GM18507 (cell line): ENCODE data around the gene MMD.
"Not testable (repeated sequence)": the region's sequence is repeated elsewhere in the genome, so short reads cannot be mapped to it uniquely, and the experiment has no call there.

Source experiments
- DNase-seq: peaks from one replicate; pipeline ENCODE4 v3.0.0; 2011; ENCODE audit warnings: low read depth; ENCODE audit not compliant: insufficient read length; ENCODE audit errors: extremely low spot score
- FAIRE-seq: peaks from 2 replicates; lab custom pipeline; 2011; peaks lifted over from hg19 to GRCh38; lab: Jason Lieb, UNC

The MMD gene

DNA sequence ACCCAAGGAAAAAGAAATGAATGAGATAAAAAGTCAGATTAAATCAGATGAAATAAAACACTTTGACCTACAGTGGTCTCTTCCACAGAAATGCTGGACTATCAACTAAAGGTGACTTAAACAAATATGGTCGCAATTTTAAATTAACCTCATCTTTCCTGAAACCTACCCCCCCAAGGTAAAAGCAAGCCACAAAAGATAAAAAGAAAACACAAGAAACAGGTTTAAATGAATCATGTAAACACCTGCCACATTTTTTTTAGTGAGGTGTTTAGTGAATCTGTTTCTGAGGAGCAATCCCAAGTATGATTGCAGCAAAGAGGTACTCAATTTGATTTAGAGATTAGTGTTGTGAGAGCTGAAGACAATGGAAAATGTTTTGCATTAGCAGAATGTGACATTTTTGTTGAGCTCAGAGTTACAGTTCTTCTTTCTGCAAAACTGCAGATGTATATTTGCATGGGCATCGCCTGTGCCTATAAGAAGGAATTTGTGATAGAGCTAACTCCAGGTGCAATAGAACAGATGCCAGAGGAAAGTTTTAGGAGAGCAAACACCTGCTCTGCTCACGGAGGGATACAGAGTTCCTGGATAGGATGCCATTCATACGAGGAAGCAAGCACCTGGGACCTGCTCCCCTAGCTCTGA is 3.4 kb upstream of the MMD start:
- FAIRE-seq (peak; percentile 52), DNase-seq (no peak)

DNA sequence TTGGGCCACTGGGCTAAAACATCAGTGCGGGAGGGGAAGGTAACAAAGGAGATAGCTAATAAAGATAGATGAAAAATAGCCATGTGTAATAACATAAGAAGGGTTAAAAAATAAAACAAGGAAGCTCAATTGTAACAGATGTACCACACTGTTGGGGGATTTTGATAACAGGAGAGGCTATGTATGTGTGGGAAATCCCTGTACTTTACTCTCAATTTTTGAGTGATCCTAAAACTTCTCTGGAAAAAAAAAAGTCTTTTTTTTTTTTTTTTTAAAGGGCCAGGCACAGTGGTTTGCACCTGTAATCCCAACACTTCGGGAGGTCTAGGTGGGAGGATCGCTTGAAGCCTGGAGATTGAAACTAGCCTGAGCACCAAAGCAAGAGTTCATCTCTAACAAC is 1.9 kb upstream of the MMD start:
- DNase-seq (no peak), FAIRE-seq (no peak)

DNA sequence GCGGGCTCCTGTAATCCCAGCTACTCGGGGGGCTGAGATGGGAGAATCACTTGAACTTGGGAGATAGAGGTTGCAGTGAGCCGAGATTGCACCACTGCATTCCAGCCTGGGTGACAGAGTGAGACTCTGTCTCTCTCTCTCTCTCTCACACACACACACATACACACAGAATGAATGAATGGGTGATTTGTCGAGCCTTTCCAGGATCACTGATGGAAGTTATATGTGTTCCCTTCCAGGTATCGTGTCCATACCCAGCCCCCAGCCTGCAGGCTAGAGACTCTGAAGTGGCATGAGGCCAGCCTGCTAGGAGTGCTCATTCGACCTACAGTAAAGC is 1.2 kb upstream of the MMD start:
- not testable (repeated sequence) for DNase-seq

DNA sequence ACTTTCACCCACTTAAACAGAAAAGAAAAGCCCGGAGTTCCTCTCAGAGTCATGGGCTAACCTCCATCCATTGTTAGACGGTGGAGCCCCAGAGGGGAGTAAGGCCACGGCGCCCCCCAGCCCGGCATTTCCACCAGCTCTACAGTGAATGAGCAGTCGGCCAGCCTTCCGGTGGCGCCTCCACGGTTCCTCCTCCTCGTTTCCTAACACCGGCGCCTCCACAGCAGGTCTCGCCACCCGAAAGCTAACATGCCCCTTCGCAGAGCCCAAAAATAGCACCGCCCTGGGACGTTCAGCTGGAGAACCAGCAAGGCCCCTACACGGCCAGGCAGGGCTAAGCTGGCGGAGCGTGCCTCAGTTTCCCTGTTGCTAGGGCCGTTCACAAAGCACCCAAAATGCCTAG is 858 bp downstream of the MMD start:
- FAIRE-seq (peak; percentile 62), DNase-seq (no peak)

More for the DNA sequence above, 1.2 kb upstream of the MMD start:
- not testable (repeated sequence) for FAIRE-seq

DNA sequence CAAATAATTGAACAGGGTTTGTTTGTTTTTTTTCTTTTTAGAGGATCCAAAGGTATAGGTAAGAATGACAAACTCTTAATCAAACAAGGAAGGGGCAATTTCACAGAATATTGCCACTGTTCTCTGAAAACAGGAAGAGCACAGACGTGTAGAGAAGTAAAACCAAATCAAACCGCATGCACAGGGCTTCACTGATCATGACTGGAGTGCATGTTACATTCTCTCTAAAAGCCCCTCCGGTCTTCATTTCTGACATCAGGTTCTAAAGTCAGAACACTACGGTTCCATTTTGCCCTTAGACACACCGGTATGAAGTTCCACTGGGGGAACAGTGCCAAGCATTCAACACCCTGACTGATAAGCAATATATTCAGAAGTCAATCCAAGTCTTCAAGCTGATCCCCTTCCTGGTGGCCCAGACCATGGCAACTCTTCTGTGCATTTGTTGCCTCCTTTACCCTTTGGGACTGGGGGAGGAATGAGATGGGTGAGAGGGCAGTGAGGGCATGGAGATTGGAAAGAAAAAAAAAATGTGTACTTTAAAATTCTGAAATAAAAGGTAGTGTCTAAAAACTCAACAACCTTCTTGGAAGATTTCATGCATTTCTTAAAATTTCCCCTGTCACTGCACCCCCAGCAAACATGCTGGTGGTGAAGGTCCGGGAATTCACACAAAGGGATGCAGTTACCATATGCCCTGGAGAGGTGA is 1.4 kb downstream of the MMD start:
- DNase-seq, result no peak
- peak; percentile 89 for FAIRE-seq

DNA sequence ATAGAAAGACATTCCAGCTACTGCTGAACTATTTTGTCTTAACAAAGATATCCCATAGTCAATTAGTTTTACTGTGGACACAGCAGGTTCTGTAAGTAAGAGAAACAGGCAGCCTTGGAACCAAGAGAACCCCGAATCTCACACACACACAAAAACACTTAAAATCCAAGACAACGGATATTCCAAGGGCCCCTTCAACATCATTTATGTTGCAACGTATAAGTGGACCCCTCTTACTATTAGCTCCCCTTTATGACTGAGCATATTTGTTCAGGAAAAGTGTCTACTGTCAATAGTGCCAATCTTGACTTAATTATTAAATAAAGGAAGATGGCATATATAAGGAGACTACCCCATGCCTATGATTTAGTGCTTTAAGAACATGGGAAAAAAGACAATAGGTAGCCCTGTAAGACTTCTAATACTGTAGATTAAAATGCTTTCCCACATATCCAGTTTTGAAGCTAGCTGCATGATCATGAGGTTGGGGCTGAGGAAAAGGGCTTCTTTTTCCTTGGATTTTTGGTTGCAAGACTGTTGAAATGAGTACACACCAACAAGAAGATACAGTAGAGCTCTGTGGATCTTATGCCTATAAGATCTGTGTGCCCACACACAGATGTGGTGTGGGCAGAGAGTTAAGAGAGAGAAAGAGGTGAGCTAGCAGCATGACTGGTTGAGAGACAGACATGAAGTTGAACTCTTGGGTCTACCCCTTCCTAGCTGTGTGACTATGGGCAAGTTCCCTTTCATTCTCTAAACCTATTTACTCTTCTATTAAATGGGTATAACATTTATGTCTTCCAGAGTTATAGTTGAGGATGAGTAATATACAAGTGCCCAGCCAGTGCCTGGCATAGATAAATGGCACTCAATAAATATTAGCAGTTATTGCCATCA is 3.0 kb downstream of the MMD start:
- FAIRE-seq (peak; percentile 5), DNase-seq (no peak)

DNA sequence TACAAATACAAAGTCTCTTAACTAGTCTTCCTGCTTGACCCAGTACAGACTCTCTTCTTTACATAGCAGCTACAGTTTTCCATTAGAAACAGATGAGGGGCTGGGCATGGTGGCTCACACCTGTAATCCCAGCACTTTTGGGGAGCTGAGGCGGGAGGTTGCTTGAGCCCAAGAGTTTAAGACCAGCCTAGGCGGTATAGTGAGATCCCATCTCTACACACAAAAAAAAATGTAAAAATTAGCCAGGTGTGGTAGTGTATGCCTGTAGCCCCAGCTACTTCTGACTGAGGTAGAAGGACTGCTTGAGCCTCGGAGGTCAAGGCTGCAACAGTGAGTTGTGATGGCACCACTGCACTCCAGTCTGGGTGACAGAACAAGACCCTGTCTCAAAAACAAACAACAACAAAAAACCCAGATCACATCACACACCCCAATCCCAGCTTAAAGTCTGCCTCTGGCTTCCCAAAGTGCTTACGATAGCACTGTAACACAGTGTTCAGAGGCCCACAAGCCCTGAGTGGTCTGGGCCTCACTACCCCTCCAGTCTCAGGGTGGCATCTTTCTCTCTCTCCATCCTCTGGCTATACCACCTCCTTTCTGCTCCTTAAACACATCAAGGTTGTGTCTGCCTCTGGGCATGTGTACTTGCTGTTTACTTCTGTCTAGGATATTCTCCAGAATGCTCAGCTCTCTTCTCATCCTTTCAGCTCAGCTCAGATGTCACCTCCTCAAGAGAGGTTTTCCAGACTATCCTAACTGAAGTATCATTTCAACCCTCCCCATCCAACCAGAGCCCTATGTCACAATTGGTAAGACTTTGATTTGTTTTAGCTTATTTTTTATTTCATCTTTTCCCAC is 4.0 kb downstream of the MMD start:
- DNase-seq (no peak), FAIRE-seq (no peak)

DNA sequence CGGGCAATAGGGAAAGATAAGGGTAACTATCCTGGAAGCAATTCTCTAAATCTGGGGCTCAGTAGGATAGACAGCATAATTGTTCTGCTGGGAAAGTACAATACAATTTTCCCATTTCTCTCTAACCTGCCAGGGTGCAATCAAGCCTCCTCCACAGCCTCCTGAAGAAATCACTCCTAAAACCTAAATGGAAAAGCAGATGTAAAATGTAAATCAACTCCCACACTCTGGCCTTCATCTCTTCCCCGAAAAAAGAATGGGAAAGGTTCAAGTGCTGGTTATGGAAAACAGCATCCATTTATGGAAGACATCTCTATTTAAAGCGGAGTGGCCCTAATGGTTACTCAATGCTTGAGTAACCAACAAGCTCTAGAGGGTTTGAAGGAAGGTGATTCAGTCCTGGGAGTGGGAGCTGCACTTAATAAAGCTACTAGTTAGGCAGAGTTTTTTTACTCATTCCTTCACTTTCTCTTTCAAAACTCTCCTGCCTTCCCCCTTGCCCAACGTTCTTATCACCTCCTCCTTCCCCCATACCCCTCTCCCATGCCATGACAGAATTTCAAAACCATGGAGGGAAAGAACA is 5.1 kb downstream of the MMD start:
- DNase-seq (no peak), FAIRE-seq (peak; percentile 51)

DNA sequence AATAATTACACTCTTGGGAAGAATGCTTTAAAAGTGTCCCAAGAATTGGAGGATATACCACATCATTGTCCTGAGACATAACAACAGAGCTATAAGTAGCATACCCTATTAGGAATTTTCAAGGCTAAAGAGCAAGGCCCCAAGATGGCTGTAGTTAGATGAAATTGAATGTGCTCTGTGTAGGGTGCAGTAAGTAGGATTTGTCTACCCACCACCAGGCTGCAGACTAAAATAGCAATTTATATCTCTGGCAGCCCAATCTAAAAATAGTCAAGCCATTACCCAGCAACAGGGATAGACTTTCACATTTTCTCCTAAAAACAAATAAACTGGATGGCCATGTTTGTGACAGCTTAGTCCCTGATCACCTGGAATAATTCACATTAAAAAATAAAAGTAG is 5.6 kb downstream of the MMD start:
- FAIRE-seq, result no peak

DNA sequence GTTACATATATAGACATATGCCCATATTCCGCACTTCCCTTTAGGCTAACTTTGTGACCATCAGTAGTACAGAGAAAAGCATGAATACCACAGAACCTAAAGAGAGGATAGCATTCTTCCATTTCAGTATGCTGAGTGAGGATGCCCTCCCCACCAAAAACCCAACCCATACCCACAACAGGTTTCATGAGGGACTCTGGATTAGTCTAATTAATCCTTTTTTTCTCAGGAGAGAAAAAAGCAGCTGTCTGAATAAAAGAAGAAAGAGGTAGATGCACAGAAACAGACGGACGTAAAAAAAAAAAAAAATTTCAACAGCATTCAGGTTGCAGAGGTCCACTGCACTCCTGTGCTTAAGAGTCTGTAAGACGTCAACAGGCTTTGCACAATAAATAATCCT is 6.7 kb downstream of the MMD start:
- DNase-seq (no peak), FAIRE-seq (no peak)

More for the DNA sequence above, 5.6 kb downstream of the MMD start:
- DNase-seq, result no peak

DNA sequence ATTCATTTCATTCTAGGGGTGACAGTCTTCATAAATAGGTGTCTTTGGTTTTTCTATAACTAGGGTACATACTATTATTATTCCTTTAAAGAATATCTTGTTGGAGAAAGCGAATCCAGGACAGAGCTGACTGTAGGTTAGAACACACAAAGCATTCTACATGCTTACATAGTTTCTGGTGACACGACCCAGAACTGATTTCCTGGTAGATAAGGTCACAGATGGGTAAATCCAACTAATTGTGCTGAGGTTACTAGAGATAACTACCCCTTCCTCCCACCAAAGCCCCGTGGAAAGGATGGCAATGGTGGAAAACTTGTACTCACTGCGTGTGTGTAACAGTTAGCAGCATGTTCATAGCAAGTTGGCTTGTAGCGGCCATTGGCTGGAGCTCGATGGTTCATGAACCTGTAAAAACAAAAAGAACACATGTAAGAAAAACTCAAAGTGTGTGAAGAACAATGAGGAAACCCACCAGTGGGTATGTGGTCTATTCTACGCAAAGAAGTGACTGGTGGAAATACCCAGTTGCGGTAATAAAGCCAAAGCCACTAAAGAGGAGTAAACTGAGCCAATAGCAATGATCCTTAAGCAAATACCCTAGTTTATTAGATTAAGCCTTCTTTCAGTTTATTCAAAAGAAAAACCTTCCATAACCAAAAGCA is 7.7 kb downstream of the MMD start:
- FAIRE-seq, result no peak
- DNase-seq, result no peak

DNA sequence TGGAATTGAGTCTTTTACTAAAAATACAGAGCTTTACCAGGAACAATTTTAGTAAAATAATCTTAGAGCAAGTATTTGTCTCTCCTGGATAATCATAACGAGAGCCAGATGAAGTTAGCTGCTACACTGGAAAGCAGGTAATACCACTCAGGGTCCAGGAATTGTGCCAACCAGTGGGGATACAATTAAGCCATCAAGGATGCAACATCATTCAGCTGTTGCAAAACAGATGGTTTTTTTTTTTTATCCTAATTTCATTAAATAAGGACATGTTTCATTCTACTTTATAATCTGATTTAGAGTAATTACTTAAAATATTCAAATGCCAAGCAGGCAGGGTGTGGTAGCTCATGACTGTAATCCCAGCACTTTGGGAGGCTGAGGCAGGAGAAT is 10.2 kb downstream of the MMD start:
- FAIRE-seq (no peak), DNase-seq (no peak)

DNA sequence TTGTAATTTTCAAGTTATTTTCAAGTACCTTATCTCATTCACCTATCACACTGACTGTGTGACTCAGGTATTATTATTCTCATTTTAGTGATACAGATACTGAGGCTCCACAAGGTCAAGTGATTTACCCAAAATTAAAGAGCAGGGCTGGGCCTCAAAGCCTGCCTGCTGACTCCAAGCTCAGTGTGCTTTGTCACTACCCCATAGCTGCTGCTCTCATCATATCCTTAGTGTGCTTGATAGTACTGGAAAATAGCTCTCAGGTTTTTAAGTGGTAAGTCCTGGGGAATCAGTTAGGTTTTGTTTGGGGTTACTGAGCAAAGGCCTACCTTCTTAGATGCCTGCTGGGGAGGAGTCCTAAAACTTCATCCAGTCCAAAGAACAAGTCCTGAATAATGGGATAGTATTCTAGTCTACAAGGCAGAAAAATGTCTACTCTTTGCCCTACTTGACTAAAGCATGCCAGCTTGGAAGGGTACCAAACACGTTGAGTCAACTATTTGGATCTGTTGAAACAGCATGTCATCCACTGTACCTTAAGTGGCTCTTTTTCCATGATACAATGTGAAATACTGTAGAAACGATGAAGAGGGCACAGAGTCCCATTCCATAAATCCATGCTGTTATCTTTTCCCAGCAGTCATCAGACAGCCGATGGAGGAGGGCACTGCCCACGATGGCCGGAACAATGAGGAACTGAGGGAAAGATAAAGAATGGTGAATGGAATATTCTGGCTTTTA is 10.7 kb downstream of the MMD start:
- no peak for FAIRE-seq
- no peak for DNase-seq

DNA sequence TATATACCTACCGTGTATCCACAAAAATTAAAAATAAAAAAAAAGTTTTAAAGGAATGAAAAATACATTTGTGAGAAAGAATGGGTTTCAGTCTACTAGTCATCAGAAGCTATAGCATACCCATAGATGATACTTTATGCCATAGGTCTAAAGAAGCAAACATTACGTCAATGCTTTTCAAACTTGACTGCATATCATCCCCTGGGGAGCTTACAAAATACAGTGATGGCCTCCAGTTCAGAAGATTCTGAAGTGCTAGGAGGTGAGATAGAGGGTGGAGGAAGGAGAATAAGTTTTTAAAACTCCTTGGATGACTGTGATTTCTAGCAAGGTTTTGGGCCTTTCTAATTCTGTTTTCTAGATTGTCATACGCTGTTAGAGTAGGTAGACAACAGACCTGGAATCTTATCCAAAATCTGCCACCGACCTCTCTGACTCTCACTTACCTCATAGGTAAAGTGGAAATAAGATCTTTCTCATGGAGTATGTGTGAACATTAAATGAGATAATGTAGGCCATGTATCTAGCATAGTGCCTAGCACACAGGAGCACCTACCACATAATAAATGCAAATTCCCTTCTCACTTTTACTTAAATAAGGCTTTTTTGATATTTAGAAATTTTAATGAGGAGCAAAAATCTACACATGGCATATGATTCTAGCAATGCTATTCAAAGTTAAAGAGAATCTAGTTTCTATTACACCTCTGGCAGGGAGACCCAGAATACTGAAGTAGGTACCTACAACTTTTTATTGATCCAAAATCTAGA is 12.4 kb downstream of the MMD start:
- DNase-seq, result no peak
- FAIRE-seq, result no peak

DNA sequence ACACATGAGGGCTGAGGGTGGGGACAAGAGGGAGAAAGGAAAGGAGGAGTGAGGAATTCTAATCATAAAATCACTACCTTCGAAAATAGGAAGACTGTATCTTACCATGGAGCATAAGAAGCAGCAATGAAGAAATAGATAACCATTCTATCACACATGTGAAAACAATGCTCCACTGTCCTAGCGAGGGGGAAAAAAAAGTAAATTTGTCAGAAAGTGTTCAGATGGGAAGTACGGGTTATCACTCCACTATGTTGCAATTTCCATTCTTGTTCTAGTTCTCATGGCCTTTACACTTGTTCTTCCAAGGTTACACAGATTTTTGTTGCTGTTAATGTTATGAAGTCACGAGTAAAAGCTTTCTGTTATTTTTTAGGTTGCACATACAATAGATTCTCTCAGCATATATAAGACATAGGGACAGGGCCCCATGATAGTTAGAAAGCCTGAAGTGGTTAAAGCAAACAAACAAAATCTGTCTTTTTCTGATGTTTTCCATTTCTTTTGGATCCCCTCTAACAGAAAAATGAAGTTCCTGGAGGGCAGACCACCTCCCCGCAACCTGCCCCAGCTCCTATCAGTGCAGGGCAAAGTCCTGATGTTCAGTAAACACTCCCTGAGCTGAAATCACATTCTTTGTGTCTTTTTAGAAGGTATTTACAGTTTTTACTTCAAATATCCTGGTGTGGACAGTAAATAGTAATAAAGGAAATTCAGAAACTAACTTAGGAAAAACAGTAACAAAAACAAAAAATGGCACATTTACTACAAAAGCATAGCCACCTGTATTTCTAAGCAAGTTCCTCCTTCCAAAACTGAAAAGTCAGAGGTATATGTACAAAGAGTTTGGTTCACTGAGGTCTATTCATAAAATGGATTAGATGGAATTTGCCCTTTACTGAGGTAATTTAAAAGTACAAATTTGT is 13.7 kb downstream of the MMD start:
- DNase-seq (no peak), FAIRE-seq (no peak)

DNA sequence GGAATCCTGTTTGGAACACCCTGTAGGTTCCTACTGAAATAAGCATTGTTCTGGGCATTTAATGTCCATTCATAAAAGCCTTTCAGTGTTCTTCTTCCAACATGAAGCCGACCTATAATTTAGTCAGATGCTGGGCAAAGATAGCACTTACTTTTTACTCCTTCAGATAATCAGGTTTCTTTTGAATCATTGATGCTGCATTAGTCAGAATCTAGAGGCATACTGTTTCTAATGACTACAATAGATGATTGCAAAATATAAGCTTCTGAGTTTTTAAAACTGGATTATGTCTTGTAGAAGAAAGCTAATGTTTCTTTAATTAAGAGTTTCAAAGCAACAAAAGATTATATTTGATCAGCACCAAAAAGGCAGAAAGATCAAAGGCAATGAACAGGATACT is 16.0 kb downstream of the MMD start:
- FAIRE-seq, result no peak
- DNase-seq, result no peak
